Activated naive CD8-positive, alpha-beta T cell treated with anti-CD3 and anti-CD28 coated beads, Interleukin-2, amount 10 ng/mL, durations not matched to agents 7 days and 5 days (primary cell): ENCODE data around the gene CCDC149. TPM values are rescaled to one million over a fixed set of nuclear protein-coding genes. Genes with fewer than 3 reads are reported as not detected.

Experiments
- ATAC-seq: fragments of 150-1000 bp; cut with Tn5 transposase; one replicate; pipeline ENCODE4 v1.10.0; 2021; ENCODE audit warnings: low read depth, moderate library complexity
- POLR2A ChIA-PET: fragments of 350-600 bp; sonication (Branson Sonifier 250); formaldehyde crosslinking; loops from one replicate; lab custom pipeline; 2021; ENCODE audit warnings: antibody characterized with exemption; lab: Charles Lee
- DNase-seq: peaks from one replicate; pipeline ENCODE4 v3.0.0; 2021
- H3K27ac Mint-ChIP-seq: one replicate; pipeline ENCODE4 v1.8.0; 2022; ENCODE audit warnings: mild to moderate bottlenecking, mixed read lengths
- H3K27me3 Mint-ChIP-seq: one replicate; pipeline ENCODE4 v1.8.0; 2022; ENCODE audit warnings: mild to moderate bottlenecking, moderate library complexity, mixed read lengths
- H3K36me3 Mint-ChIP-seq: one replicate; pipeline ENCODE4 v1.8.0; 2021; ENCODE audit warnings: mild to moderate bottlenecking, mixed read lengths
- H3K4me1 Mint-ChIP-seq: one replicate; pipeline ENCODE4 v1.8.0; 2021; ENCODE audit warnings: mixed read lengths
- H3K4me3 Mint-ChIP-seq: one replicate; pipeline ENCODE4 v1.8.0; 2022; ENCODE audit warnings: mild to moderate bottlenecking, moderate library complexity, mixed read lengths
- H3K9me3 Mint-ChIP-seq: one replicate; pipeline ENCODE4 v1.8.0; 2021; ENCODE audit warnings: mixed read lengths
- total RNA-seq, 2 experiments: library from RNA; stranded (reverse); gene quantifications; one replicate each; pipeline ENCODE4 v1.2.3, GENCODE V29; 2021

Gene CCDC149
- total RNA-seq, 2 experiments from 2014 or later = not detected

- ATAC-seq (no peak), DNase-seq (no peak)
- POLR2A ChIA-PET = no interaction called here
- H3K4me1 Mint-ChIP-seq = no peaks in the 10 kb centered on the region
- H3K27ac Mint-ChIP-seq = no peak overlapping the region
- H3K27me3 Mint-ChIP-seq = no peaks in the 10 kb centered on the region
- H3K9me3 Mint-ChIP-seq = no peaks in the 10 kb centered on the region
- H3K36me3 Mint-ChIP-seq = no peaks in the 10 kb centered on the region
- no peak overlapping the region for H3K4me3 Mint-ChIP-seq
Measured at GRCh38 chr4:24840362-24840761, 72.5 kb downstream of the CCDC149 start.

- Mint-ChIP-seq H3K4me3 (no peak overlapping the region), H3K36me3 (no peaks in the 10 kb centered on the region), H3K27me3 (no peaks in the 10 kb centered on the region), H3K4me1 (no peaks in the 10 kb centered on the region), H3K9me3 (no peaks in the 10 kb centered on the region), H3K27ac (no peak overlapping the region)
- DNase-seq = no peak
- no peak for ATAC-seq
- POLR2A ChIA-PET = no interaction called here
Measured at GRCh38 chr4:24837781-24838180, 75.1 kb downstream of the CCDC149 start.

- no peaks in the 10 kb centered on the region for H3K27me3 Mint-ChIP-seq
Measured at GRCh38 chr4:24837336-24837735, 75.5 kb downstream of the CCDC149 start.

GRCh38 chr4:24836661-24837242 is 76.1 kb downstream of the CCDC149 start:
- DNase-seq = no peak
- POLR2A ChIA-PET = no interaction called here
- H3K4me3 Mint-ChIP-seq = no peak overlapping the region
- no peaks in the 10 kb centered on the region for H3K36me3 Mint-ChIP-seq
- H3K27me3 Mint-ChIP-seq = no peaks in the 10 kb centered on the region
- H3K9me3 Mint-ChIP-seq = no peaks in the 10 kb centered on the region
- no peak for ATAC-seq
- H3K27ac Mint-ChIP-seq = no peak overlapping the region
- no peaks in the 10 kb centered on the region for H3K4me1 Mint-ChIP-seq

More at GRCh38 chr4:24837336-24837735, 75.5 kb downstream of the CCDC149 start:
- Mint-ChIP-seq H3K27ac (no peak overlapping the region), H3K36me3 (no peaks in the 10 kb centered on the region), H3K4me3 (no peak overlapping the region), H3K4me1 (no peaks in the 10 kb centered on the region), H3K9me3 (no peaks in the 10 kb centered on the region)
- ATAC-seq (no peak), DNase-seq (no peak)
- POLR2A ChIA-PET = no interaction called here

GRCh38 chr4:24835696-24836095 is 77.1 kb downstream of the CCDC149 start:
- Mint-ChIP-seq H3K27me3 (no peaks in the 10 kb centered on the region), H3K4me1 (no peaks in the 10 kb centered on the region), H3K36me3 (no peaks in the 10 kb centered on the region), H3K9me3 (no peaks in the 10 kb centered on the region), H3K27ac (no peak overlapping the region), H3K4me3 (no peak overlapping the region)
- DNase-seq (no peak), ATAC-seq (no peak)
- POLR2A ChIA-PET = no interaction called here

GRCh38 chr4:24831637-24832036 is 81.2 kb downstream of the CCDC149 start:
- no peaks in the 10 kb centered on the region for H3K36me3 Mint-ChIP-seq
- no peaks in the 10 kb centered on the region for H3K27me3 Mint-ChIP-seq
- no peaks in the 10 kb centered on the region for H3K9me3 Mint-ChIP-seq
- H3K4me3 Mint-ChIP-seq = no peak overlapping the region
- ATAC-seq (no peak), DNase-seq (no peak)
- no peak overlapping the region for H3K27ac Mint-ChIP-seq
- H3K4me1 Mint-ChIP-seq = no peaks in the 10 kb centered on the region
- POLR2A ChIA-PET = no interaction called here

- no peak for ATAC-seq
- H3K4me1 Mint-ChIP-seq = no peaks in the 10 kb centered on the region
- no peak overlapping the region for H3K4me3 Mint-ChIP-seq
- H3K27ac Mint-ChIP-seq = no peak overlapping the region
- DNase-seq = no peak
- no peaks in the 10 kb centered on the region for H3K9me3 Mint-ChIP-seq
- H3K27me3 Mint-ChIP-seq = peaks cover 2% of the 10 kb centered on the region
- no peaks in the 10 kb centered on the region for H3K36me3 Mint-ChIP-seq
- POLR2A ChIA-PET = no interaction called here
Measured at GRCh38 chr4:24824720-24825119, 88.1 kb downstream of the CCDC149 start.

- POLR2A ChIA-PET = no interaction called here
- ATAC-seq (no peak), DNase-seq (no peak)
- H3K36me3 Mint-ChIP-seq = no peaks in the 10 kb centered on the region
- no peaks in the 10 kb centered on the region for H3K9me3 Mint-ChIP-seq
- H3K27me3 Mint-ChIP-seq = peaks cover 4% of the 10 kb centered on the region
- H3K4me1 Mint-ChIP-seq = no peaks in the 10 kb centered on the region
- H3K27ac Mint-ChIP-seq = no peak overlapping the region
- no peak overlapping the region for H3K4me3 Mint-ChIP-seq
Measured at GRCh38 chr4:24820541-24820940, 92.3 kb downstream of the CCDC149 start.

- Mint-ChIP-seq H3K27me3 (peaks cover 4% of the 10 kb centered on the region), H3K4me3 (no peak overlapping the region), H3K36me3 (no peaks in the 10 kb centered on the region), H3K27ac (no peak overlapping the region), H3K9me3 (peaks cover 2% of the 10 kb centered on the region), H3K4me1 (no peaks in the 10 kb centered on the region)
- POLR2A ChIA-PET = no interaction called here
- DNase-seq (no peak), ATAC-seq (no peak)
Measured at GRCh38 chr4:24816797-24817196, 96.0 kb downstream of the CCDC149 start.

GRCh38 chr4:24813732-24814131 is 99.1 kb downstream of the CCDC149 start:
- Mint-ChIP-seq H3K9me3 (peaks cover 2% of the 10 kb centered on the region), H3K27ac (no peak overlapping the region), H3K36me3 (no peaks in the 10 kb centered on the region)

GRCh38 chr4:24810871-24811631 is 101.8 kb downstream of the CCDC149 start:
- H3K4me3 Mint-ChIP-seq = no peak overlapping the region
- H3K4me1 Mint-ChIP-seq = no peaks in the 10 kb centered on the region
- H3K9me3 Mint-ChIP-seq = peaks cover 2% of the 10 kb centered on the region
- ATAC-seq = no peak
- H3K27me3 Mint-ChIP-seq = no peaks in the 10 kb centered on the region
- no peaks in the 10 kb centered on the region for H3K36me3 Mint-ChIP-seq
- no peak for DNase-seq
- POLR2A ChIA-PET = no interaction called here
- H3K27ac Mint-ChIP-seq = no peak overlapping the region

More at GRCh38 chr4:24813732-24814131, 99.1 kb downstream of the CCDC149 start:
- ATAC-seq = no peak
- POLR2A ChIA-PET = no interaction called here
- no peak overlapping the region for H3K4me3 Mint-ChIP-seq
- H3K27me3 Mint-ChIP-seq = peaks cover 2% of the 10 kb centered on the region
- DNase-seq = no peak
- H3K4me1 Mint-ChIP-seq = no peaks in the 10 kb centered on the region

GRCh38 chr4:24809815-24810405 is 102.9 kb downstream of the CCDC149 start:
- Mint-ChIP-seq H3K9me3 (peaks cover 2% of the 10 kb centered on the region), H3K4me1 (no peaks in the 10 kb centered on the region), H3K36me3 (no peaks in the 10 kb centered on the region), H3K4me3 (no peak overlapping the region), H3K27ac (no peak overlapping the region), H3K27me3 (no peaks in the 10 kb centered on the region)
- DNase-seq = no peak
- POLR2A ChIA-PET = no interaction called here
- no peak for ATAC-seq

GRCh38 chr4:24809376-24809775 is 103.5 kb downstream of the CCDC149 start:
- POLR2A ChIA-PET = no interaction called here
- Mint-ChIP-seq H3K36me3 (no peaks in the 10 kb centered on the region), H3K4me3 (no peak overlapping the region), H3K27me3 (no peaks in the 10 kb centered on the region), H3K9me3 (peaks cover 2% of the 10 kb centered on the region), H3K4me1 (no peaks in the 10 kb centered on the region), H3K27ac (no peak overlapping the region)
- no peak for DNase-seq
- ATAC-seq = no peak

- no peaks in the 10 kb centered on the region for H3K36me3 Mint-ChIP-seq
- no peak overlapping the region for H3K27ac Mint-ChIP-seq
- no peaks in the 10 kb centered on the region for H3K4me1 Mint-ChIP-seq
- H3K27me3 Mint-ChIP-seq = no peaks in the 10 kb centered on the region
- ATAC-seq (no peak), DNase-seq (no peak)
- H3K9me3 Mint-ChIP-seq = peaks cover 2% of the 10 kb centered on the region
- POLR2A ChIA-PET = no interaction called here
- no peak overlapping the region for H3K4me3 Mint-ChIP-seq
Measured at GRCh38 chr4:24808955-24809354, 103.9 kb downstream of the CCDC149 start.
